DMS53 treated with DMSO at 0.1 percent for 48 hours (cell line): Measurements from ENCODE around the gene WDR87.
"Not testable (repeated sequence)": the region's sequence is repeated elsewhere in the genome, so short reads cannot be mapped to it uniquely, and the experiment has no call there.

Experiments used
- DNase-seq: peaks from one replicate; lab custom pipeline; 2025; ENCODE audit not compliant: unreplicated experiment; lab: John Stamatoyannopoulos, UW

WDR87 gene

GRCh38 chr19:37893845-37894575 lies 12.4 kb downstream of the WDR87 start:
- peak; percentile 87 for DNase-seq

- no peak for DNase-seq
Measured at GRCh38 chr19:37886571-37886970, 19.8 kb downstream of the WDR87 start.

- DNase-seq, result no peak
Measured at GRCh38 chr19:37885392-37885791, 21.0 kb downstream of the WDR87 start.

- DNase-seq, result no peak
Measured at GRCh38 chr19:37877147-37877546, 29.2 kb downstream of the WDR87 start.

- no peak for DNase-seq
Measured at GRCh38 chr19:37876032-37876431, 30.4 kb downstream of the WDR87 start.

- no peak for DNase-seq
Measured at GRCh38 chr19:37874784-37875183, 31.6 kb downstream of the WDR87 start.

- no peak for DNase-seq
Measured at GRCh38 chr19:37872383-37872782, 34.0 kb downstream of the WDR87 start.

- DNase-seq, result no peak
Measured at GRCh38 chr19:37869766-37870340, 36.5 kb downstream of the WDR87 start.

- DNase-seq, result no peak
Measured at GRCh38 chr19:37867831-37868230, 38.6 kb downstream of the WDR87 start.

- not testable (repeated sequence) for DNase-seq
Measured at GRCh38 chr19:37865930-37866329, 40.5 kb downstream of the WDR87 start.

- DNase-seq, result no peak
Measured at GRCh38 chr19:37864501-37864900, 41.9 kb downstream of the WDR87 start.

GRCh38 chr19:37855098-37855497 lies 51.3 kb downstream of the WDR87 start:
- DNase-seq, result peak; percentile 96

- no peak for DNase-seq
Measured at GRCh38 chr19:37845932-37846331, 60.5 kb downstream of the WDR87 start.
